HG03354 (cell line): ENCODE results near the gene CYP3A7.
"Not testable (repeated sequence)": the region's sequence is repeated elsewhere in the genome, so short reads cannot be mapped to it uniquely, and the experiment has no call there.

Source experiments
- ATAC-seq: cut with Tn5 transposase; IDR thresholded peaks from one replicate; pipeline ENCODE4 v1.9.1; 2021; ENCODE audit warnings: mild to moderate bottlenecking; ENCODE audit not compliant: unreplicated experiment, poor library complexity, severe bottlenecking

CYP3A7 gene

GRCh38 chr7:99713995-99714570, 20.9 kb downstream of the CYP3A7 start:
- ATAC-seq, result no peak

DNA sequence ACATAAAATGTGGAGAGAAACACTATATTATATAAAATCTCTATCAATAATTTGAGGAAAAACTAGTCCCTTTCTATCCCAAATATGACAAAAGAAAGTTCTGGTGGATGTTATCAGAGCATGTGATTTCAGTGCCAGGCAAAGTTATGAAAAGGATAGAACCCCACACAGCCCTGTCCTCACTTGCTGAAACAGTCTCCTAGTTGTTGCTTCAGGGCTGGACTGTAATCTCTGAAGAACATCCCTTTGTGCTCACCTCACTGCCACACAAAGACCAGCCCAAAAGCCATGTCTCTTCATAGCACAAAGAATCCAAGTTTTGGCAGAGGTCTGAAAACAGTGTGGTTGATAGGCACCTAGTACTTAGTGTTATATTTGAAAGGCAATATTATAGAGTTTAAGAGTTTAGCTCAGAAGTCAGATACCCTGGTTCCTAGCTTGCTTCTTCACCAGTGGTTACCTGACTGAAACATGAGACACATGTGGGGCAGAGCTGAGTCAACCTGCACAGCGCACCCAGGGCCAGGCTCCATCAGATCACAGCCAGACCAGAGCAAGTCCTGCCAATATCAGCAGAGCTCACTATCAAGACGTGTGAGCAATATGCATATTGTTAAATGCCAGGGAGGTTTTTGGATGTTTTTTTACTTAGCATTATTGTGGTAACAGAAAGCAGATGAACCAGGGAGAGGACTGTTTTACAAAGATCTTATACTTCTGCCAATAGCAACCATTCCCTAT, 25.0 kb downstream of the CYP3A7 start:
- no peak for ATAC-seq

- ATAC-seq, result no peak
These were observed 25.7 kb downstream of the CYP3A7 start for GRCh38 chr7:99709260-99709659.

DNA sequence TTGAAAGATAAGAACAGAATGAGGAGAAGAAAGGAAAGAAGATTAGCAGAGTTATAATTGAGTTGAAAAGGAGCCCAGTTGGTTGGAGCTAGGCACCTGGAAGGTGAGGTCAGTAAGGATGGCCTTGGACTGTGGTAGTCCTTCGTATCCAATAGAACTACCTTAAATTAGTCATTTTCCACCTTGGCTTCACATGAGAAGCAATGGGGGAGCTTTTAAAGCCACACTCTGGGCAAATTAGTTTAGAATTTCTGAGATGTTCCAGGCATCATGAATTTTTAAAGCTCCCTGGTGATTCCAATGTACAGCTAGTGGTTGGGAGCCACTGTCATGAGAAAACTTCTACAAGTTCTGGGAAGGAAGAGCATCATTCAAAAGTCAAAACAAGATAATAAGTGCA, 27.9 kb downstream of the CYP3A7 start:
- ATAC-seq, result no peak

DNA sequence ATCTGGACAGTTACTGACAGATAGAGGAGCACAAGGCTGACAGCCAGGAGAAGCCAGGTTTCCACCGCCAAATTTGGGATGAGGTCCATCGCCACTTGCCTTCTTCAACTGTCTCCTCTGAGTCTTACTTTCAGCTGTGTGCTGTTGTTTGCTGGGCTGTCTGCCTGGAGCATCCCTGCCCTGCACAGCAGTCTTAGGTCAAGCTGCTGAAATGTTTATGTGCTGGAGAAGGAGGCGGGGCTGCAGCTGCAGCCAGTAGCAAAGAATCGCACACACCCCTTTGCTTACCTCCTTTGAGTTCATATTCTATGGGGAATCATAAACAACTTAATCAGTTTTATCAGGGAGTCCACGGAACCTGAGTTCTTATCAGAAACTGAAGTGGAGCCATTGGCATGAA, 35.0 kb downstream of the CYP3A7 start:
- no peak for ATAC-seq

DNA sequence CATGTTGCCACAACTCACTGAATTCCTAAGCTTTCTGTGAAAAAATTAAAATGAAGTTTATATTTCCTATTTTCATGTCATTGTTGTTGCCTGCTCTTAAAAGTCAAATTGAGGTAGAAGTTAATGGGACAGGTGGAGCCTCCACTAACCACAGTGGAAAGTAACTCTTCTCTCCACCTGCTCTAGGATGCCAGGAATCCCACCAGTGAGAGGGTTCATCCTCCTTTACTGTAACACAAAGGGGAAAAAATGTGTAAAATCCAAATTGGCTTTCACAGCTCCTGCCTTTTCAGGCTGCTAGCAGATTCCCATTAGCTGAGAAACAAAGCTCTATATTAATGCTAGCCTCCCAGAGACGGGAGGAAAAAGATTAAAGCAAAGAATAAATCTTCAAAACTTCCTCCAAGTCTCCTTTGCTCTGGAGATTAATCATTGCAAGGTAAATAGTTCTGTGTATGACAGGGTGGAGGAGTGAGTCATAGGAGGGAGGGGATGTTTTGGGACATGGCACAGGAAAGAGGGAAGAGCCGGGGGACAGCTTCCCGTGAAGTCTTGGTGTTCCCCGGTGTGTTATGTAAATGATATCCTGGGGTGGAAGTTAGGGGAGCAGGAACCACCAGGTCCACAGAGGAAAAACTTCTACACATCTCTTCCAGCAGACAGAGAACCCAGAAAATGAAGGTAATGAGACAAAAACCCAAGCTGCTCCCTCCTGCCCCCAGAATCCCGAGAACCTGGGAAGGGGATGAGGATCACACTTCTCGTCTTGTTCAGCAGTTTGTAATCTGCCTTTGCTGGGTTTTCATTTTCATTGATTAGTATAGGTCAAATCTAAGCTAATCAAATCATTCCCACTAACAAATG, 35.9 kb downstream of the CYP3A7 start:
- ATAC-seq, result not testable (repeated sequence)

- no peak for ATAC-seq
These were observed 40.1 kb downstream of the CYP3A7 start for GRCh38 chr7:99694912-99695304.

GRCh38 chr7:99694201-99694911, 40.6 kb downstream of the CYP3A7 start:
- ATAC-seq, result no peak

GRCh38 chr7:99693427-99694200, 41.4 kb downstream of the CYP3A7 start:
- ATAC-seq, result no peak

DNA sequence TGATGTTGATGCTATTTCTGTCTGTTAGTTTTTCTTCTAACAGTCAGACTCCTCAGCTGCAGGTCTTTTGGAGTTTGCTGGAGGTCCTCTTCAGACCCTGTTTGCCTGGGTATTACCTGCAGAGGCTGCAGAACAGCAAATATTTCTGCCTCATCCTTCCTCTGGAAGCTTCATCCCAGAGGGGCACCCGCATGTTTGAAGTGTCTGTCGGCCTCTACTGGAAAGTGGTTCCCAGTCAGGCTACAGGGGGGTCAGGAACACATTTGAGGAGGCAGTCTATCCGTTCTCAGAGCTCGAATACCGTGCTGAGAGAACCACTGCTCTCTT, 41.9 kb downstream of the CYP3A7 start:
- ATAC-seq, result no peak

- not testable (repeated sequence) for ATAC-seq
These were observed 42.4 kb downstream of the CYP3A7 start for GRCh38 chr7:99692563-99692962.

DNA sequence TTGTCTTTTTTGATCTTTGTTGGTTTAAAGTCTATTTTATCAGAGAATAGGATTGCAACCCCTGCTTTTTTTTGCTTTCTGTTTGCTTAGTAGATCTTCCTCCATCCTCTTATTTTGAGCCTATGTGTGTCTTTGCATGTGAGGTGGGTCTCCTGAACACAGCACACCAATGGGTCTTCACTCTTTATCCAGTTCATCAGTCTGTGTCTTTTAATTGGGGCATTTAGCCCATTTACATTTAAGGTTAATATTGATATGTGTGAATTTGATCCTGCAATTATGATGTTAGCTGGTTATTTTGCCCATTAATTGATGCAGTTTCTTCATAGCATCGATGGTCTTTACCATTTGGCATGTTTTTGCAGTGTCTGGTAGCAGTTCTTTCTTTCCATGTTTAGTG, 43.3 kb downstream of the CYP3A7 start:
- not testable (repeated sequence) for ATAC-seq

DNA sequence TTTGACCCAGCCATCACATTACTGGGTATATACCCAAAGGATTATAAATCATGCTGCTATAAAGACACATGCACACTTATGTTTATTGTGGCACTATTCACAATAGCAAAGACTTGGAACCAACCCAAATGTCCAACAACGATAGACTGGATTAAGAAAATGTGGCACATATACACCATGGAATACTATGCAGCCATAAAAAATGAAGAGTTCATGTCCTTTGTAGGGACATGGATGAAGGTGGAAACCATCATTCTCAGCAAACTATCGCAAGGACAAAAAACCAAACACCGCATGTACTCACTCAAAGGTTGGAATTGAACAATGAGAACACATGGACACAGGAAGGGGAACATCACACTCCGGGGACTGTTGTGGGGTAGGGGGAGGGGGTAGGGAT, 44.1 kb downstream of the CYP3A7 start:
- ATAC-seq, result not testable (repeated sequence)

DNA sequence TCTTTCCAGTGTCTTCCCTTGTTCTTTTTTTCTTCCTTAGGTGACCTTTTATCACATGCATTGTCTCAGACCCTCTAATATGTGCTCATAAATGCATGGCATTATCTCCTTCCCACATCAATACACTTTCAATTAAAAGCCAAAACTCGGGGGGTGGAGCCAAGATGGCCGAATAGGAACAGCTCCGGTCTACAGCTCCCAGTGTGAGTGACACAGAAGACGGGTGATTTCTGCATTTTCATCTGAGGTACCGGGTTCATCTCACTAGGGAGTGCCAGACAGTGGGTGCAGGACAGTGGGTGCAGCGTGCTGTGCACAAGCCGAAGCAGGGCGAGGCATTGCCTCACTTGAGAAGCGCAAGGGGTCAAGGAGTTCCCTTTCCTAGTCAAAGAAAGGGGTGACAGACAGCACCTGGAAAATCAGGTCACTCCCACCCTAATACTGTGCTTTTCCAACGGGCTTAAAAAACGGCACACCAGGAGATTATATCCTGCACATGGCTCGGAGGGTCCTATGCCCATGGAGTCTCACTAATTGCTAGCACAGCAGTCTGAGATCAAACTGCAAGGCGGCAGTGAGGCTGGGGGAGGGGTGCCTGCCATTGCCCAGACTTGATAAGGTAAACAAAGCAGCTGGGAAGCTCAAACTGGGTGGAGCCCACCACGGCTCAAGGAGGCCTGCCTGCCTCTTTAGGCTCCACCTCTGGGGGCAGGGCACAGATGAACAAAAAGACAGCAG, 49.0 kb downstream of the CYP3A7 start:
- not testable (repeated sequence) for ATAC-seq

DNA sequence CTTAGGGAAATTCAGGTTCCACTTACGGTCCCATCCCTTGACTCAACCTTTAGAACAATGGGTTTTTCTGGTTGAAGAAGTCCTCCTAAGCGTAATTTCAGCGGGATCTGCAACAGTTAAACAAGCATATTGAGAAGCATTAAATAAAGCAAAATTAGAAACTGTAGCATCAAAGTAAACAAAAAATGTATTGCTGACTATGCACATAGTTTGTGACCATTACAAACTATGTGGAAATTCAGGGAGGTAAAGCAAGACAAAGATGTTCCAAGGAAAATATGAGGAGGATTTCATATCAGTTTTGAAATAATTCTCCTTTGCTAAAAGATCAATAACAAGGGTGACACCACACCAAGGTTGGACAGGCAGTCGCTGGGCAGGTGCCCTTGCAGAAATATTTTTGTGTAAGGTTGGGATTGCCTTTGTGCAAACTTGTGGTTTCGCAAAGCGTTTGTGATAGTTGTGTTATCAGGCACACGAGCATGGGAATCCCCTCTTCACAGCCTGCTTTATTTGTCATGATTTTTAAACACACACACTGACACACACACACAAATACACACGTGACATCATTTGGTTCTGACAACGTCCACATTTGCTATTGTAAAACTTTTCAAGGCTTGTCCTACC, 49.8 kb downstream of the CYP3A7 start:
- ATAC-seq, result no peak

DNA sequence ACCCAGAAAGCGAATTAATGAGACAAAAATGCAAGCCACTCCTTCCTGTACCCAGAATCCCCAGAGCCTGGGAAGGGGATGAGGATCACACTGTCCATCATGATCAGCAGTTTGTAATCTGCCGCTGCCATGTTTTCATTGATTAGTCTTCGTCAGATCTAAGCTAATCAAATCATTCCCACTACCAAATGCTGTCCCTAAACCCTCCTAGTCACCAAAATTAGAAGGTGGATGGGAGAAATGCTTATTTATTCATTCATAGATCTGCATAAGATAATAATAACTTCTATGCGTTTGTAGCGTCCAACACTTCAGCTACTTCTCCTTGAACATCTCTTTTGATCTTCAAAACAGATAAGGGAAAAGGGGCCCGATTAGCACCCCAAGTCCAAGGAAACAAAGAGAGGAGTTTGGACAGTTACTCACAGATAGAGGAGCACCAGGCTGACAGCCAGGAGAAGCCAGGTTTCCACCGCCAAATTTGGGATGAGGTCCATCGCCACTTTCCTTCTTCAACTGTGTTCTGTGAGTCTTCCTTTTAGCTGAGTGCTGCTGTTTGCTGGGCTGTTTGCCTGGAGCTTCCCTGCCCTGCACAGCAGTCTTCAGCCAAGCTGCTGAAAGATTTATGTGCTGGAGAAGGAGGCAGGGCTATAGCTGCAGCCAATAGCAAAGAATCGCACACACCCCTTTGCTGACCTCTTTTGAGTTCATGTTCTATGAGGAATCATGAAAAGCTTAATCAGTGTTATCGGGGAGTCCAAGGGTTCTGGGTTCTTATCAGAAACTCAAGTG, 55.4 kb downstream of the CYP3A7 start, which contains the start of gene CYP3A5:
CYP3A5 (minus strand) TSS at position 597 of the 792 bp plus-strand sequence; CDS start at position 497, 100 bp downstream.
- no peak for ATAC-seq

- ATAC-seq, result no peak
These were observed 56.0 kb downstream of the CYP3A7 start for GRCh38 chr7:99679032-99679399.

- no peak for ATAC-seq
These were observed 57.3 kb downstream of the CYP3A7 start for GRCh38 chr7:99677648-99678045.
